Activated CD4-positive, CD25-positive, alpha-beta regulatory T cell treated with anti-CD3 and anti-CD28 coated beads, Interleukin-2, amount 50 U/mL, for 72 hours (primary cell): ENCODE measurements around the gene MTMR10.

ENCODE experiments used
- DNase-seq: peaks from one replicate; pipeline ENCODE4 v3.0.0; 2021

Gene MTMR10

DNA sequence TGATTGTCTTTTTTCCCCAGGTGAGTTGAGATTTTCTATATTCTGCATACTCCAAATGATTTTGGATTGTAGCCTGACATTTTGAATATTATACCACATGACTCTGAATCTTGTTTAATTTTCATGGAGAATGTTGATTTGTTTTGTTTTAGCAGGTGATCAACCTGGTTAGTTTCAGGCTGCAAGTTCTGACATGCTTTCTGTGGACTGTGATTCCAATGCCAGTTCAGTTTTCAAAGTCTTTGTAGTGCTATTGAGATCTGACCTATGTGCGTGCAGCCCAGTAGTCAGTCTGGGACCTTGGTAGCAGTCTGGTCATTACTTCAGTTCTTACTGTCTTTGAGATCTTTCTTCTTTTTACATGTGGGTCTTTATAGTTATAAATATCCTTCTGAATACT, 18.6 kb upstream of the MTMR10 start:
- DNase-seq: no peak

DNA sequence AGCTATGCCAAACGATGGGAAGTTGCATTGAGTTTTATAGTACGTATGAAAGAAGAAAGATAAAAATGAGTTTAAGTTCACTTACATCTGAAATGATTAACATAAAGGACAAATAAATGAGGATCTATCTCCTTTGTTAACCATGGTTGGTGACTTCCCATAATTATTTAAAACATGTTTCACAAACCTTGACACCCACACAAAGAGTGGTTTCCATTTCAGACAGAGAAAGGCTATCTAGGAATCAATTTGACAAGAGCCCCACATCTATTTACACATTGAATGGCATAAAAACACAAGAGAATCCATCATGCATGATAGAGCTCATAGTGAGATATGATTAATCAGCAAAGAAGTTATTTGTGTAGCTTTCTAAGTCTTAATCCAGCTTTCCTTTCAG, 14.2 kb upstream of the MTMR10 start:
- no peak for DNase-seq

- no peak for DNase-seq
Observed at GRCh38 chr15:31004220-31004733, 12.8 kb upstream of the MTMR10 start.

DNA sequence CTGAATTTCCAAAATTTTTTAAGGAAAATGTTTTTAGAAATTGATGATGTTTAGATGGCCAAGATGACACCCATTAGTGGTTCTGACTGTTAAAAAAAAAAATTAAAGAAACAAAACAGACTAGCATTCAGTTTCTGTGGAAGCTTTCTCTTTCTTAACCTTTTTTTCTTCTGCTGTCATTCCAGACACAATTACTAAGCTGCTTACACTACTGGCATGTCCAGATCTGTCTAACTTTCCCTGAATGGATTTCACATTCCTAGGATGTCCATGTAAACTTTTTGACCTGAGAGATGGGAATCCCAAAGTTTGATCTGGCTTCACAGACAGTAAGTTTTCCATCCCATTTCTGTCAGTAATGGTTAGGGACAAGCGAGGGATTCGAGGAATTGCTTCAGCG, 10.3 kb upstream of the MTMR10 start:
- DNase-seq: no peak

- DNase-seq: no peak
Observed at GRCh38 chr15:30999729-31000128, 8.3 kb upstream of the MTMR10 start.

- no peak for DNase-seq
Observed at GRCh38 chr15:30997270-30997669, 5.8 kb upstream of the MTMR10 start.

- no peak for DNase-seq
Observed at GRCh38 chr15:30992249-30992864, 929 bp upstream of the MTMR10 start.

GRCh38 chr15:30990446-30991254, 778 bp downstream of the MTMR10 start:
- no peak for DNase-seq

DNA sequence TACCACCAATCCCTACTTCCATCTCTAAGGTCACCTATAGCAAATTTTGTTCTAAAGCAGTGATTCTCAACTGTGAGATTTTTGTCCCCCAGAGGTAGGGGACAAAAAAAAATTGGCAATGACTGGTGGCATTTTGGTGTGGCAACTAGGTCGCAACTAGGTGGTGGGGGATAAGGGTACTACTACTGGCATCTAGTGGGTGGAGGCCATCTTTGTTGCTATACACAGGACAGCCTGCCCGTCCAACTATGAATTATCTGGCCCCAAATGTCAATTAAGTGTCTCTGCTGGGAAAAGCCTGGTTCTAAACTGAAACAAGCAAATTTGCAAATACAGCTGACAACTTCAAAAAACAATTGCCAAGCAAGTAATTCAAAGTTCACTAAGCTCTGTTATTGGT, 1.4 kb downstream of the MTMR10 start:
- no peak for DNase-seq

GRCh38 chr15:30985081-30985531, 6.3 kb downstream of the MTMR10 start:
- no peak for DNase-seq

DNA sequence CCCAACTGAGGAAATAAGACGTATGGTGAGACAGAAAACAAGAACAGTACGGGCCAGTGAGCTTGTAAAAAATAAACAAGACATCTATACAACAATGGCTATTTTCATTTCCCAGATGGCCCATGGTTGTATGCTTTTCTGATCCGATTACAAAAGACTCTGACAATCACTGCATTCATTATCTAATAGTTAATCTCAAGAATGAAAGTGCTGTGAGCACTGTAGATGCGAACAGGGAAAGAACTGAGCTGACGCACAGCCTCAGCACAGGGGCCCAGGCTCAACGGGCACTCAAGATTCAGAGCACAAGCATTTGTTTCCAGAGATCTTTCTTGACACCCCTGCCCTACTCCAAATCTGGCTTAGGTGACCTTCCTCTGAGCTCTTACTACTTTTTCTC, 6.9 kb downstream of the MTMR10 start:
- DNase-seq: no peak

- no peak for DNase-seq
Observed at GRCh38 chr15:30984118-30984517, 7.3 kb downstream of the MTMR10 start.

DNA sequence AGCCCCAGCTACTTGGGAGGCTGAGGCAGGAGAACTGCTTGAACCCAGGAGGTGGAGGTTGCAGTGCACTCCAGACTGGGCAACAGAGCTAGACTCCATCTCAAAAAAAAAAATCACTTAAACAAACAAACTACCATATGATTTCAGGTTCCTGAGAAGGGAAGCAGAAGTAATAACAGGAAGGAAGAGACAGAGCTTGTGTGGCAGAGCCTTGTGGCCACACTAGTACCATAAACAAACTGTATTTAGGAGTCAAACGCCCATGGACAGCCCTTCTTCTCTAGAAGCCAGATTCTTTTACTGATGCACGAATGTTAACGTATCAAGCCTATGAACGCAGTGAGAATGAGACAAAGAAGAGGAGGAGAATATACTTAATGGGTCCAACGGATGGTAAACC, 12.0 kb downstream of the MTMR10 start:
- no peak for DNase-seq

DNA sequence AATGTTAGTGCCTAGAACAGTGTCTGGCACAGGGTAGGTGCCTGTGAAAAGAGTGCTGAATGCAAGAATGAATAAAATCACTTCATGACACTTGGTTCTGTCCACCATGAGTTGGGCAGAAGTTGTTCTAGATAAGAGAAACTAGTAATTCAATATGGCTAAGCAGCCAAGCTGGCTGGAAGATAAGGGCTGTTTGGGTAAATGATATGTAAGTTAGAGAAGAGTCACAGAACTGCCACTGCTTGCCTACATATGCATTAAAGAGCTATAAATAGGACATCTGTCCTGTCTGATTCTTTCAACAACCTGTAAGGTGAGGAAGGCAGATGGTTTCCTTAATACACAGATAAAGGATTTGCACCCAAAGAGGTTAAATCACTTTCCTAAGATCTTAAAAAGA, 13.1 kb downstream of the MTMR10 start:
- no peak for DNase-seq

DNA sequence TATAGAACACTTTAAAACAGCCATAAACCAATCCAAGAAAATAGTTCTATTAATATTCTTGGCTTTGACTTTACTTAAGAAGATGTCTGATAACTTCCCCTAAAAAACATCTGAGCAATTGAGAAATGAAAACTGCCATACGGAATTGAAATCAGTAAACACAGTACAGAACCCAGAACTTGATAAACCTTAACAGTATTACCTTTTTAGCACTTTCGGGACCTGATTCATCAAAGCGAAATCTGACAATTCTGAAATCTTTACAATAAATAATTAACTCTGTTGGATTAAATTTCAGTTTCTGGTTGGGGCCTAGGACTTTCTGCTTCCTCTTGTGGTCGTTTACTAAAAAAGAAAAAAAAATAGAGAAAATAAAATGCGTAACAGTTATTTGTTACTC, 17.3 kb downstream of the MTMR10 start:
- no peak for DNase-seq

DNA sequence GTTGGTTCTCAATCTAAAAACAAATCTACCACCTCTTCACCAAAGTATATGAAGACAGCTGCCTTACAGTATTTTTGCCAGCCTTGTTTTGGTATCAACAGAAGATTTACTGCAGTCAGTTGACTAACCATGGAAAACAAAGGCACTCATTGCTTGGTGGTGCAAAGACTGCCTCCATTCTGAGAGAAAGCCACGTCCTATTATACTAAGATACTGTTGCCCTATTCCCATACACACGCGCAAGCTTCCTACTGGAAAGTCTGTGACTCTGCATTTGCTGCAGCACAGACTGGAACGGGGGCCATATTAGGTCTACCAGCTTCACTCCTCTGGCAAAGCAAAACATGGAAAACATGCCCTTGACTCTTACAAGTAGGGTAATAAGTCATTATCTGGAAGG, 18.0 kb downstream of the MTMR10 start:
- no peak for DNase-seq

- no peak for DNase-seq
Observed at GRCh38 chr15:30969724-30970123, 21.7 kb downstream of the MTMR10 start.

GRCh38 chr15:30963681-30964080, 27.7 kb downstream of the MTMR10 start:
- DNase-seq: no peak

GRCh38 chr15:30962659-30963058, 28.8 kb downstream of the MTMR10 start:
- DNase-seq: no peak

GRCh38 chr15:30962079-30962478, 29.3 kb downstream of the MTMR10 start:
- no peak for DNase-seq

DNA sequence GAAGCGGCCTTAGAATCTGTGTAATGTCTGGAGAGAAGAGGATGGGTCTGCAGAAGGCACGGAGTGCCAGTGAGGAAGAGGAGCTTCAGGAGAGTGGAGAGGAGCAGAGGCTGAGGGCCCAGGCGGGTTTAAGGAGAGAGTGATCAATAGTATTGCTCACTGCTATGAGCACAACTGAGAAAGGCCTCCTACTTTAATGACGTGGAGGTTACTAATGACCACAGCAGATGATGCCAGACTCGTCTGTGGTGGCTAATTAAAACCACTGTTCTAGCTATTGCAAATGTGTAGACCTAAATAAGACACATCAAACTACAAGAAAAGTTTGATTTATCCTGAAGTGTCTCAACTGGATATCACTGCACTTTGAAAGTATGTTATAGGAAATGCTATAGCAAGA, 33.2 kb downstream of the MTMR10 start:
- DNase-seq: no peak

DNA sequence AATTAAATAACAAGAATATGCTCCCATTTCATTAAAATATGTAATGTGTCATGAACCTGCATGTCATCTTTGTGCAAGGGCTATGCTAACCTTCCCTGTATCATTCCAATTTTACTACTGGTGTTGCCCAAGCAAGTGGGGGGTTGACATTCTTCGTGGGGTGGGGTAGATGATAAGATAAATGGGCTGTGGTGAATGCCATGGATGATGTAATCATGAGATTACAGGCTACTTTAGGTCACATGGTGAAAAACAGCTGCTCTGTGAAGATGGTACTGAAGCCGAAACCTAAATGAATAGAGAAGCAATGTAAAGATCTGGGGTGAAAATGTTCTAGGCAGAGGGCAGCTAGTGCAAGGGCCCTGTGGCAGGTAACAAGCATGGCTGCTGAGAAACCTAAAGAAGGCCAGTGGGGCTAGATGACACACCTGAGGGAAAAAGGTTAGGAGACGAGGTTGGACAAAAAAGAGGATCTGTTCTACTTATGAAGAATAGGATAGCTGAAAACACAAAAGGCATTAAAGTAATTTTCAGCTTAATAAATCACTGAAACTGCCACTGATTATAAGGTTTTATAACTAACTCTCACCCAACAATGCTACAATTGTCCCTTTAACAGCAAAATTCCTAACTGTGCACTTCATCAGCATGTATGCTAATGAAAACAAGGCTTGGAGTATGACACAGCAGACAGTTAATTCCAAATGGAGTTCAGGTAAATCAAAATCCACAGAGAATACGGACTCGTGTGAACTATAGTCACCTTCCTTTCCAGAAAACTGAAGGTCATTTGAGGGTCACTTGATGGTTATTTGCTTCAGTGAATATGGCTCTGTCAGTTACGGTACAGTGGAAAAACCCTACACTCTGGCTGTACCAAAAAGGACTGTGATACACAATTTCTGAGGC, 35.0 kb downstream of the MTMR10 start:
- no peak for DNase-seq

DNA sequence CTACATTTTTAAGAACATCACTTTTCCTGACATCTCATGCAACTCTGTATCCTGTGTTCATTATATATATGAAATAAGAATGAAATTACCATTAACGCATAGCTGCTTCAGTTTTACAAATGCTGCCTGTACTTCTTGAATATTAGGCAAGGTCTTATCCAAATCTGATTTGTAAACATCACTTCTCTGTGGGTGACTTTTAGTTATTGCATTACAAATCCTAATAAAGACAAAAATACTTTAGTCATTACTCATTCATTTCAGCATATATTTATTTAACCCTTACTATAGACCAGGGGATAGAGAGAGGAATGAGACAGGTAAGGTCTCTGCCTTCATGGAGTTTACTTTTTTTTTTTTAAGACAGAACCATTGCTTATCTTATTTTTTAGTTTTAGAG, 36.8 kb downstream of the MTMR10 start:
- DNase-seq: no peak
